NCI-H446 (cell line): ENCODE results near the gene MRRF.
"Not testable (repeated sequence)": the region's sequence is repeated elsewhere in the genome, so short reads cannot be mapped to it uniquely, and the experiment has no call there.

Source experiments
- DNase-seq, 2 experiments: peaks; one replicate each; lab custom pipeline; 2025; lab: John Stamatoyannopoulos, UW

MRRF gene

DNA sequence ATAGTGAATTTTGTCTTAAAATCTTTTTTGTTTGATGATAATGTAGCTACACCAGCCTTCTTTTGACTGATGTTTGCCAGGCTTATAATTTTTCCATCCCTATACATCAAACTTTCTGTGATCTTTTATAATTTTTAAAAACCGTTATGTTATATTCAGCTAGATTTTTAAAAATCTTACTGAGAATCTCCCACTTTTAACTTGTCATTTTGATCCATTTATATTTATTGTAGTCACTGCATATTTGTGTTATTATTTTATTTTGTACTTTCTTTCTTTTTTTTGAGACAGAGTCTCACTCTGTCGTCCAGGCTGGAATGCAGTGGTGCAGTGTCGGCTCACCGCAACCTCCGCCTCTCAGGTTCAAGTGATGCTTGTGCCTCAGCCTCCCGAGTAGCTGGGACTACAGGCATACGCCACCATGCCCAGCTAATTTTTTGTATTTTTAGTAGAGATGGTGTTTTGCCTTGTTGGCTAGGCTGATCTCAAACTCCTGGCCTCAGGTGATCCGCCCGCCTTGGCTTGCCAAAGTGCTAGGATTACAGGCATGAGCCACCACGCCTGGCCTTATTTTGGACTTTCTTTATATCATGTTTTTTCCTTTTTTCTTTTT is 12.7 kb downstream of the MRRF start:
- no peak for DNase-seq

DNA sequence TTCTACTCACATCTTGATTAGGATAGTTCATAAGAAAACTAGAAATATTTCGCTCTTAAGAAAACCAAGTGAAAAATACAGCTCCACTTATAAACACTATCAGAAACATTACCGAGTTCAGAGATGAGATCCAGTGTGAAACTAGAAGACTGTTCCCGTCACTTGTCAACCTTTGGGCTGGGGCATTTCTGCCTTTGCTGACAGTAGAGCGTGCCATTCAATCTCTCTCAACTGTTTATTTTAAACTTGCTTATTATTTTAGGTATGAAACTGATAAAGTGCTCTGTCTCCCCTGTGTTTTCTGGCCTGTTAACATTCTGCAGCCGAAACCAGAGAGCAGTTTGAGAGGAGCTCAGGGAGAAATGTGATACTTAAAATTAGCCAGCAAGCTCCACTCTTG is 16.7 kb downstream of the MRRF start:
- no peak for DNase-seq

GRCh38 chr9:122286764-122287163 is 22.1 kb downstream of the MRRF start:
- no peak for DNase-seq

- DNase-seq = no peak
Measured at GRCh38 chr9:122287214-122287720, 22.6 kb downstream of the MRRF start.

- DNase-seq = no peak
Measured at GRCh38 chr9:122291458-122291857, 26.8 kb downstream of the MRRF start.

DNA sequence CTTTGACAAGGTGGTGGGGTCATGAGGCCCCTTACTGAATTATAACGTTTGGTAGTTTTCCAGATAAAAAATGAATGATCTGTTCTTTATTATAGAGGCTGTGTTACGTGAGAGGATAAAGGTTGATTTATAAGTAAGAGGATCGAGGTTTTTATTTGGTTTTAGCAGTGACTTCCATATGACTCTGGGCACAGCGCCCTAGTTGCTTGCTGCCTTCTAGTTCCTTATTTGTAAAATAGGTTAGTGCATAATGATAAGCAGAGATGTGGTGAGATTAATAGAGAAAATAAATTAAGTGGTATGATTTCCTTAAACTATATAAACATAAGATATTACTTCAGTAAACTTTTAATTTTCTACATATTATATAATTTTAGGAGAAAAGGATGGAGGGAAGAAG is 29.8 kb downstream of the MRRF start:
- no peak for DNase-seq

- no peak for DNase-seq
Measured at GRCh38 chr9:122297512-122297911, 32.8 kb downstream of the MRRF start.

DNA sequence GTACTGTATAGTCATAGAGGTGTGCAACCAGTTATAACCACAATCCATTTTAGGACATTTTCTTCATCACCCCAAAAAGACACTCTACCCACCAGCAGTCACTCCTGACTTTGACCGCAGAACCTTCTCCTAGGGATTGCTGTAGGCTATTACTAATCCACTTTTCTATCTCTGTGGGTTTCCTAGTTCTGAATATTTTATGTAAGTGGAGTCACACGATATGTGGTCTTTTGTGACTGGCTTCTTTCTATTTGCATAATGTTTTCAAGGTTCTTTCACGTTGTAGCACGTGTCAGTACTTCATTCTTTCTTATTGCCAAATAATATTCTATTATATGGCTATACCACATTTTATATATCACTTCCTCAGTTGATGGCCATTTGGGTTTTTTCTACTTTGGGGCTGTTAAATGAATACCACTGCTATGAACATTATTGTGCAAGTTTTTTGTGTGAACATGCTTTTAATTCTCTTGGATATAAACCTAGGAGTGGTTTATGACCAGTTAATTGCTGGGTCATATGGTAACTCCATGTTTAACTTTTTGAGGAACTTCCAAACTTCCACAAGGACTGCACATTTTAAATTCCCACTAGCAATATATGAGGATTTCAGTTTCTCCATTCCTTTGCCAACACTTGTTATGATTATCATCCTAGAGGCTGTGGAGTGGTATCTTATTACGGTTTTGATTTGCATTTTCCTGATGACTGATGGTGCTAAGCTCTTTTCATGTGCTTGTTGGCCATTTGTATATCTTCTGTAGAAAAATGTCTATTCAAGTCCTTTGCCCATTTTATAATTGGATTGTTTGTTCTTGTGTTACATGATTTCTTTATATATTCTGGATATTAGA is 37.8 kb downstream of the MRRF start:
- DNase-seq = no peak

DNA sequence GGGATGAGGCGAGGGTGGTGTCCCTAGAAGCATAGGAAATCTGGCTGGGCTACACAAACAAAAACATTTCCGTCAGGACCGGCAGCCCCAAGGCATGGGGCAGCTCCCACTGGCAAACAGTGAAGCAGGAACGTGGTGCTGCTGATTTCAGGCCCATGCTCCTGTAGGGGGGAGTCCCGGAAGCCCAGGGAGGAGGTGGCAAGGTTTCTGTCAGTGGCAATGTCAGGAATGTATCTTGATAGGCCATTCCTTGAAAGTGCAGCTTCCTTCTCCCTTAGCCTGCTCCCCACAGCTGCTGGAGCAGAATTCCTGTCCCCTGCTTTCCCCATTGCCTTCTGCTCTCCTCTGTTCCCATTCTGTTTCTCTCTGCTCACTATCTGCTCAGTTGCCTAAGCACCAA is 42.4 kb downstream of the MRRF start:
- no peak for DNase-seq

DNA sequence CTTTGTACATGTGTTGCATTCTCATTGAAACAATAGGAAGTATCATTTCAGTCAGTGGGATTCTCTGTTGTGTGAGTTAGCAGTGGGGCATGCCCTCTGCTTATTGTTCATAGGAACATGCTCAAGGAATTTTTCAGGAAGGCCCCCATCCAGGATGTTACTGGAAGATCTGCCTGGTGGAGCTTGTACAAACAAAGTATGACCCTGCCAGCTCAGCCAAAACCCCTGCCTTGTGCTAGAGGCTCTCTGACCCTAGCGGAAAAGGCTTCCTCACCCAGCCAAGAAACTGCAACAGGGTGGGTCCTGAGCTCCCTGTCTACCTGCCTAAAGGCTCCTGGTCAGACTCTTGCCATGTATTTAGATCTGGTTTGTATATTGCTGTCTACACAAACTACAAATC is 43.2 kb downstream of the MRRF start:
- DNase-seq = no peak

- no peak for DNase-seq
Measured at GRCh38 chr9:122309861-122310260, 45.2 kb downstream of the MRRF start.

- DNase-seq = peak in 1 of 2 experiments; percentile 60
Measured at GRCh38 chr9:122314165-122314564, 49.5 kb downstream of the MRRF start.

DNA sequence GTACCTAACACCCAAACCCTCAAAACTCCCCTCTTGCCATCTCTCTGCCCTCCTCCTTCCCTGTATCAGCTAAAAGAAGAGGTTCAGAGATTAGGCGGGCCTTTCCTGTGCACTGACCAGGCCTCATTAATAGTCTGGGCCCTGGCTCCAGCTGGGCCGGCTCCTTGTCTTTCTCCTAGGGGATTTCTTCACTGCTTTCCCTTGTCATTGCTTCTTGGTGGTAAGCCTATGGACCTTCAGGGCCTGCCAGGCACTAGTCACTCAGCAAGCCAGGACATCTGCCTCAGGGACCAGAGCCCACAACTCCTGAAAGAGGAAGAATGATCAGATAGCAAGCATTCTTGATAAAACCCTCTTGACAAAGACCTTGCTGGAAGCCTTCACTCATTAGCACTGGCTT is 50.9 kb downstream of the MRRF start:
- DNase-seq = peak in 1 of 2 experiments; percentile 3

GRCh38 chr9:122318284-122318683 is 53.6 kb downstream of the MRRF start:
- peak; percentile 36 to 80 for DNase-seq

DNA sequence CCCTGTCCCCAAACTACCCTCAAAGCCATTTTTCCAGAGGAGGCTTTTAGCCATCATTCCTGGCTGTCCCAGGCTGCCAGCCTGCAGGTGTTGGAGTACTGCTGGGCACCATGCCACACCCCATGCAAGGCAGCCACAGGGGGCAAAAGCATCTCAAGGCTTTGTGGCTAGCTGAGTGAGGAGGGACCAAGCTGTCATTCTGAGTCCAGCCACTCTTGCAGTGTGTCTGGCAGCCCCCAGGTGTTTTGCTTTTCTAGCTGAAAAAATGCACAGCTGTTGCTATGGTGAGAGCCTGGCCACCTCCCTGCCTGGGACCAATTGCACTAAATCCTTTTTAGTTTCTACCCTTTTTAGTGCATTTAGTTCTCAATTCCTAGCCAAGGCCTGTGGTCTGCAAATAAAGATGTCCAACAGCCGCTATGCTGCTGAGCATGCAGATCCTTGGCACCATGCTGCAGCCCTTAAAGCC is 55.8 kb downstream of the MRRF start:
- peak in 1 of 2 experiments; percentile 62 for DNase-seq

DNA sequence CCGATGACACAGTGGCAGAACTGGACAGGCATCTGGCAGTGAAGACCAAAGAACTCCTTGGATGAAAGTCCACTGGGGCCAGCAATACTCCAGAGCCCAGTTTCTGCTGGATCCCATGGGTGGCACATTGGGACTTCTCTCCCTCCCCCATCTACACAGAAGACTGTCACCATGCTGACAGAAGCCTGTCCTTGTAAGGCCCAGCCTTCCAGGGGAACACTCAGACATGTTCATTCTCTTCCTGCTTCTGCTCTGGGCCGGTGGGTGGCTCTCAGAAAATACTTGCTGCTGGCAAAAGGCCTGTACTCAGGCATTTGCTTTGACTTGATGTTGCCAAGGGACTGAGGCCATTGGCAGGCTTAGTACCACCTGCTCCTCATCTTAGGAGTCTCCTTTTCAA is 57.9 kb downstream of the MRRF start:
- peak in 1 of 2 experiments; percentile 47 for DNase-seq

- not testable (repeated sequence) for DNase-seq
Measured at GRCh38 chr9:122324665-122325064, 60.0 kb downstream of the MRRF start.

DNA sequence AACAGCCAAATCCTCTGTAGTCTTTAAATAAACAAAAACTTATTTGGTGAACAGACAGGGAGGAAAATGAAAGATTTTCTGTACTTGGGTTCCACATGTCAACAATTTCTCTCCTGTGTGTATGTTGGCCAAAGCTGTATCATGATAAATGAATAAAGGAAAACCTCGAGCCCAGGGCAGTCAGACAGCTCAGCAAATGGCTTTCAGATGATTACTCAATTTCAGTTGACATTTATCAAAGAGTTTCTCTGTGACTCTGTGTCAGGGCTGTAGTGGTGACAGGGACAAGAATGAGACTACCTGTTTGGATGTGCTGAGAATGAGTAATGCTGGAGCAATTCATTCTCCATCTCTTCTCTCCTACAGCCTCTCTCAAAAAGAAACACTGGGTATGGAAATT is 60.4 kb downstream of the MRRF start:
- DNase-seq = no peak

DNA sequence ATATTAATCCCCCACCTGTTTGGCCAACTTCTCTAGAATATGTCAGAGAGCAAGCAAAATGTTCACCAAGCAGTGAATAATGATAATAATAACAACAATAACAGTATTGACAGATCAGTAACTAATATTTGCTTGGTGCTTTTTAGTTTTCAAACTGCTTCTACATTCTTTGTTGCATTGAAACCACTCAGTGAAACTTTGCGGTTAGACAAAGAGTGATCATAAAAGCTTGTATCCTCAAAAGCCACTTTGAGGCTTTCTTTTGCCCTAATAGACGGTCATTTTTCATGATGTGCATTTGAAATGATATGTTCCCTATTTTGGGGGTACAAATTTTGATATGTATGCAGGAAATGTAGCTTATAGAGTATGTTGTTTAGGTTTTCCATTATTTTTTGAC is 62.5 kb downstream of the MRRF start:
- no peak for DNase-seq

DNA sequence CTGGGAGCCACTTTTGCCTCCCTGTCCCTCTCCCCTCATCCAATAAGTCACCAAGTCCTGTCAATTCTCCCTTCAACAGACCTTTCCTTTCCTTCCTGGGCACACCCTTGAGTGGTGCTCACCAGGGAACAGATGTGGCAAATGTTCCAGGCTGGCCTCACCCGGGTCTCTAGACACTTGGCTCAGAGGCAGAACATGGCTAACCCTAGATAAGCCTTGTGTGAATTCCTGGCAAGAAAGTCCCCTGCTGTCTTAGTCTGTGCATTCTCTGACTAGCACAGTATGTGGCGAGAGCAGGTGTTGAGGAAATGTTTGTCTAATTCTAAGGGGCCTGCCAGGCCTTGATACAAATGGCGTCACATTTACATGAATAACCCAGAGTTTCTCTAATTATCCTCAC is 64.9 kb downstream of the MRRF start:
- no peak for DNase-seq

- not testable (repeated sequence) for DNase-seq
Measured at GRCh38 chr9:122330466-122330865, 65.8 kb downstream of the MRRF start.

DNA sequence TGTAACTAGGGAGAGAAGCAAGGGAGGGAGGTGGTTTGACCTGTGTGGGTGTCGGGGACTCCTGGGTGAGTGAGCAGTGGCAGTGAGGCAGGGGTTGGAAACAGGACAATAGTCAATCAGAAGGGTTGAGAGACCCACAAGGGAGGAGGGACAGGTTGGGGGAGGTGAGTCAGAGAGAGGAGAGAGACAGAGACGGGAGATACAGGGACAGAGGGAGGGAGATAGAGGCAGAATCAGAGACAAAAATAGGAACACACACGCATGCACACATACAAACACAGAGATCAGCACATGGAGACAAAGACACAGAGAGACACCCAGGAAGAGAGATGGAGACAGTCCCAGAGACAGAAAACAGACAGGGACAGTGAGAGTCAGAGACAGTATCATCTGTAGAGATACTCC is 66.8 kb downstream of the MRRF start:
- DNase-seq = no peak

GRCh38 chr9:122332083-122332482 is 67.4 kb downstream of the MRRF start:
- DNase-seq = no peak
